ENCODE data around the gene PLCB2. TPM values are rescaled to one million over a fixed set of nuclear protein-coding genes. Genes with fewer than 3 reads are reported as not detected.
A peak's percentile ranks its signal among the peaks of the same experiment; 100 is the strongest.

Gene PLCB2
- total and polyA plus RNA-seq, 2 experiments from 2014 or later = 9.5 to 13.8 TPM

DNA sequence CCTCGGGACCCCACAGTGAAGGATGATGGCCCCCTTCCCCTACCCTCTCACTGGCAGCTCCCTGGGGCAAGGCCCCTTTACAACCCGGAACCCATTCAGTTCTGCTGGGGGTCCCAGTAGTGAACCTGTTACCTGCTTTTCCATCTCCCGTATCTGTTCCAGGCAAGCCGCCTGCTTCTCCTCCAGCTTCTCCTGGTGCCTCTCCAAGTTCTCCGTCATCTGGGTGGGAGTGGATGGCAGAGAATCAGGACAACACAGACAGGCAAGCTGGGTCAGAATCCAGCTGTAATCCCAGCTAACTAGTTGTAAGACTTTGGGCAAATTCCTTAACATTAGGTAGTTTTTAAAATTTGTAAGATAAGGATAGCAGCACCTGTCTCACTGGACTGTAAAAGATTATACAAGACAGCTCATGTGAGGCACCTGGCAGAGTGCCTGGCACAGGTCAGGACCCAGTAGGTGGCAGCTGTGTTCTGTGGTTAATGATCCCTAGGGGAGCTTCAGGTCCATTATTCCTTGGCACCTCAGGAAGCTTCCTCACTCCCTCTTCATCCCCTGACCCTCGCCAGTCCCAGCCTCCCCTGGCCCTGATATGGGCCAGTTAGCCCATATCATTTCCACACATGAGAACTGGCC lies 18.5 kb downstream of the PLCB2 start:
- Histone ChIP-seq H3K27ac (ENCODE audit: low read depth) (no peak overlapping the region), H3K4me3 (no peak overlapping the region), H3K79me2 (replicated peaks; ENCODE audit: insufficient read depth) (no peaks in the 10 kb centered on the region), H2AFZ (no peak overlapping the region), H4K20me1 (replicated peaks; ENCODE audit: insufficient read depth) (no peaks in the 10 kb centered on the region), H3K36me3 (ENCODE audit: insufficient read depth) (no peaks in the 10 kb centered on the region), H3K27me3 (ENCODE audit: insufficient read depth) (peaks cover 78% of the 10 kb centered on the region), H3K4me2 (no peak overlapping the region), H3F3A (replicated peaks; ENCODE audit: low read depth) (peaks cover 8% of the 10 kb centered on the region; the same call in 1 of the 2 replicates), H3K4me1 (ENCODE audit: insufficient read depth) (peaks cover 28% of the 10 kb centered on the region), H3K9me2 (ENCODE audit: insufficient read depth) (no peaks in the 10 kb centered on the region)
- H3K4me1 Mint-ChIP-seq = peaks cover 42% of the 10 kb centered on the region
- no peak for DNase-seq (ENCODE audit: low spot score)
- no peak for ATAC-seq
- H3K4me3 Mint-ChIP-seq = no peak overlapping the region; the same call in 2 of the 3 replicates
- no peaks in the 10 kb centered on the region for H3K9me3 Mint-ChIP-seq
- H3K27me3 Mint-ChIP-seq (ENCODE audit: insufficient read depth, low read depth, poor library complexity) = peaks cover 61% of the 10 kb centered on the region
- peaks cover under 1% of the 10 kb centered on the region; the same call in 1 of the 3 replicates for H3K36me3 Mint-ChIP-seq (ENCODE audit: low read depth)
- TF ChIP-seq, protein P1, sequence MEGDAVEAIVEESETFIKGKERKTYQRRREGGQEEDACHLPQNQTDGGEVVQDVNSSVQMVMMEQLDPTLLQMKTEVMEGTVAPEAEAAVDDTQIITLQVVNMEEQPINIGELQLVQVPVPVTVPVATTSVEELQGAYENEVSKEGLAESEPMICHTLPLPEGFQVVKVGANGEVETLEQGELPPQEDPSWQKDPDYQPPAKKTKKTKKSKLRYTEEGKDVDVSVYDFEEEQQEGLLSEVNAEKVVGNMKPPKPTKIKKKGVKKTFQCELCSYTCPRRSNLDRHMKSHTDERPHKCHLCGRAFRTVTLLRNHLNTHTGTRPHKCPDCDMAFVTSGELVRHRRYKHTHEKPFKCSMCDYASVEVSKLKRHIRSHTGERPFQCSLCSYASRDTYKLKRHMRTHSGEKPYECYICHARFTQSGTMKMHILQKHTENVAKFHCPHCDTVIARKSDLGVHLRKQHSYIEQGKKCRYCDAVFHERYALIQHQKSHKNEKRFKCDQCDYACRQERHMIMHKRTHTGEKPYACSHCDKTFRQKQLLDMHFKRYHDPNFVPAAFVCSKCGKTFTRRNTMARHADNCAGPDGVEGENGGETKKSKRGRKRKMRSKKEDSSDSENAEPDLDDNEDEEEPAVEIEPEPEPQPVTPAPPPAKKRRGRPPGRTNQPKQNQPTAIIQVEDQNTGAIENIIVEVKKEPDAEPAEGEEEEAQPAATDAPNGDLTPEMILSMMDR (conservative IDR thresholded peaks at IDR 0.05; ENCODE audit: low read depth in 2 of 2) = 0 out of 4 replicates have a peak, but pooled peaks of 1 of the 2 experiments have one; percentile 1
- no peak for TF ChIP-seq NANOG (IDR thresholded peaks at IDR 0.05; ENCODE audit: borderline replicate concordance)
- H3K27ac Mint-ChIP-seq = no peak overlapping the region

DNA sequence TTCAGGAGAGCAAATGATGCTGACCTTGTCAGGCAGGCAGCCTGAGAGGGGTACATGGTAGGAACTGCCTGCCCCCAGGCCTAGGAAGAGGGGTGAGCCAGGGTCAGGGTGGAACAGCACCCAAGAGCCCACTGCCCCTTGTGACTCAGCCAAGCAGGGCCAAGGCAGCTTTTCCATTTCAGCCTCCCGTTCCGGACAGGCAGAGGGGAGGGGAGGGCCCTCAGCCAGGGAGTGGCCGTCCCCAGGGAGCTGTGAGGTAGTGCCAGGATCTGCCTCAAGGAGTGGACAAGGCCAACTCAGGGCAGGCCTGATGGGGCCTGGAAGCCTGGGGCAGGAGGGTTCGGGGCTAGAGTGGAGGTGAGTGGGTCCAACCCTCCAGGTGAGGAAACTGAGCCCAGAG lies 19.8 kb downstream of the PLCB2 start:
- Mint-ChIP-seq H3K4me1 (peaks cover 47% of the 10 kb centered on the region), H3K9me3 (no peaks in the 10 kb centered on the region)
- TF ChIP-seq, protein P2, sequence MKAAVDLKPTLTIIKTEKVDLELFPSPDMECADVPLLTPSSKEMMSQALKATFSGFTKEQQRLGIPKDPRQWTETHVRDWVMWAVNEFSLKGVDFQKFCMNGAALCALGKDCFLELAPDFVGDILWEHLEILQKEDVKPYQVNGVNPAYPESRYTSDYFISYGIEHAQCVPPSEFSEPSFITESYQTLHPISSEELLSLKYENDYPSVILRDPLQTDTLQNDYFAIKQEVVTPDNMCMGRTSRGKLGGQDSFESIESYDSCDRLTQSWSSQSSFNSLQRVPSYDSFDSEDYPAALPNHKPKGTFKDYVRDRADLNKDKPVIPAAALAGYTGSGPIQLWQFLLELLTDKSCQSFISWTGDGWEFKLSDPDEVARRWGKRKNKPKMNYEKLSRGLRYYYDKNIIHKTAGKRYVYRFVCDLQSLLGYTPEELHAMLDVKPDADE (IDR thresholded peaks at IDR 0.05) = no peak
- no peak for TF ChIP-seq ZNF114 (CRISPR knock-in tag; IDR thresholded peaks at IDR 0.05)
- TF ChIP-seq, protein P3, sequence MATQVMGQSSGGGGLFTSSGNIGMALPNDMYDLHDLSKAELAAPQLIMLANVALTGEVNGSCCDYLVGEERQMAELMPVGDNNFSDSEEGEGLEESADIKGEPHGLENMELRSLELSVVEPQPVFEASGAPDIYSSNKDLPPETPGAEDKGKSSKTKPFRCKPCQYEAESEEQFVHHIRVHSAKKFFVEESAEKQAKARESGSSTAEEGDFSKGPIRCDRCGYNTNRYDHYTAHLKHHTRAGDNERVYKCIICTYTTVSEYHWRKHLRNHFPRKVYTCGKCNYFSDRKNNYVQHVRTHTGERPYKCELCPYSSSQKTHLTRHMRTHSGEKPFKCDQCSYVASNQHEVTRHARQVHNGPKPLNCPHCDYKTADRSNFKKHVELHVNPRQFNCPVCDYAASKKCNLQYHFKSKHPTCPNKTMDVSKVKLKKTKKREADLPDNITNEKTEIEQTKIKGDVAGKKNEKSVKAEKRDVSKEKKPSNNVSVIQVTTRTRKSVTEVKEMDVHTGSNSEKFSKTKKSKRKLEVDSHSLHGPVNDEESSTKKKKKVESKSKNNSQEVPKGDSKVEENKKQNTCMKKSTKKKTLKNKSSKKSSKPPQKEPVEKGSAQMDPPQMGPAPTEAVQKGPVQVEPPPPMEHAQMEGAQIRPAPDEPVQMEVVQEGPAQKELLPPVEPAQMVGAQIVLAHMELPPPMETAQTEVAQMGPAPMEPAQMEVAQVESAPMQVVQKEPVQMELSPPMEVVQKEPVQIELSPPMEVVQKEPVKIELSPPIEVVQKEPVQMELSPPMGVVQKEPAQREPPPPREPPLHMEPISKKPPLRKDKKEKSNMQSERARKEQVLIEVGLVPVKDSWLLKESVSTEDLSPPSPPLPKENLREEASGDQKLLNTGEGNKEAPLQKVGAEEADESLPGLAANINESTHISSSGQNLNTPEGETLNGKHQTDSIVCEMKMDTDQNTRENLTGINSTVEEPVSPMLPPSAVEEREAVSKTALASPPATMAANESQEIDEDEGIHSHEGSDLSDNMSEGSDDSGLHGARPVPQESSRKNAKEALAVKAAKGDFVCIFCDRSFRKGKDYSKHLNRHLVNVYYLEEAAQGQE (IDR thresholded peaks at IDR 0.05; ENCODE audit: unreplicated experiment) = no peak
- no peak for TF ChIP-seq NANOG (IDR thresholded peaks at IDR 0.05; ENCODE audit: borderline replicate concordance)
- TF ChIP-seq CREB1 (CRISPR knock-in tag; IDR thresholded peaks at IDR 0.05; ENCODE audit: low read depth) = no peak
- no peak for TF ChIP-seq JUNB (IDR thresholded peaks at IDR 0.05; ENCODE audit: unreplicated experiment)
- no peak for TF ChIP-seq POLR2AphosphoS5 (IDR thresholded peaks at IDR 0.05; ENCODE audit: low read depth)

More for the DNA sequence above, 19.8 kb downstream of the PLCB2 start:
- ATAC-seq = no peak
- H3K79me2 ChIP-seq (replicated peaks; ENCODE audit: insufficient read depth) = no peaks in the 10 kb centered on the region
- no peak overlapping the region for H3K4me3 ChIP-seq
- H3F3A ChIP-seq (replicated peaks; ENCODE audit: low read depth) = peaks cover 13% of the 10 kb centered on the region; the same call in 1 of the 2 replicates
- H3K4me3 Mint-ChIP-seq = no peak overlapping the region
- no peaks in the 10 kb centered on the region for H4K20me1 ChIP-seq (replicated peaks; ENCODE audit: insufficient read depth)
- no peak for DNase-seq (ENCODE audit: low spot score)
- H3K27me3 ChIP-seq (ENCODE audit: insufficient read depth) = peaks cover 83% of the 10 kb centered on the region
- H3K9me2 ChIP-seq (ENCODE audit: insufficient read depth) = no peaks in the 10 kb centered on the region
- H2AFZ ChIP-seq = no peak overlapping the region
- H3K36me3 ChIP-seq (ENCODE audit: insufficient read depth) = no peaks in the 10 kb centered on the region
- peaks cover 28% of the 10 kb centered on the region for H3K4me1 ChIP-seq (ENCODE audit: insufficient read depth)
- no peak overlapping the region for H3K27ac ChIP-seq (ENCODE audit: low read depth)
- peaks cover 65% of the 10 kb centered on the region for H3K27me3 Mint-ChIP-seq (ENCODE audit: insufficient read depth, low read depth, poor library complexity)
- no peak overlapping the region for H3K27ac Mint-ChIP-seq
- no peak overlapping the region for H3K4me2 ChIP-seq
- peaks cover 2% of the 10 kb centered on the region; the same call in 1 of the 3 replicates for H3K36me3 Mint-ChIP-seq (ENCODE audit: low read depth)

Data from GM23338 (cell line).